ENCODE results near the gene PLXNA1.

GRCh38 chr3:126947429-126947828, 35.5 kb upstream of the PLXNA1 start:
- TF ChIP-seq CTCF (IDR thresholded peaks at IDR 0.05; ENCODE audit: insufficient read depth, low read length, poor library complexity, severe bottlenecking) (no peak), EZH2phosphoT487 (conservative IDR thresholded peaks at IDR 0.05; ENCODE audit: low read length) (no peak)

All from SU-DHL-6 (cell line).